HUDEP-2 (cell line): ENCODE measurements around the gene TRERF1.
"Not testable (repeated sequence)": the region's sequence is repeated elsewhere in the genome, so short reads cannot be mapped to it uniquely, and the experiment has no call there.

Experiments used
- DNase-seq, 76 experiments: peaks; one replicate each; lab custom pipeline; 2025; ENCODE audit not compliant: unreplicated experiment in 76 of 76; lab: John Stamatoyannopoulos, UW

Gene TRERF1

DNA sequence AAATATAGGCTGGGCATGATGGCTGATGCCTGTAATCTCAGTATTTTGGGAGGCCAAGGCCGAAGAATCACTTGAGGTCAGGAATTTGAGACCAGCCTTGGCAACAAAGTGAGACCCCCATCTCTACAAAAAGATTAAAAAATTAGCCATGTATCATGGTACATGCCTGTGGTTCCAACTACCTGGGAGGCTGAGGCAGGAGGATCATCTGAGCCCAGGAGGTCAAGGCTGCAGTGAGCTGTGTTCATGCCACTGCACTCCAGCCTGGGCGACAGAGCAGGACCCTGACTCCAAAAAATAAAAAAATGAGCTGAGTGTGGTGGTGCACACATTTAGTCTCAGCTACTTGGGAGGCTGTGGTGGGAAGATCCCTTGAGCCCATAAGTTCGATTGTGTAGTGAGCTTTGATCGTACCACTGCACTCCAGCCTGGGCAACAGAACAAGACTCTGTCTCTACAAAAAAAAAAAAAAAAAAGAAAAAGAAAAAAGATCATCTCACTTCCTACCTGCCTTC is 246.9 kb downstream of the TRERF1 start:
- no peak for DNase-seq

DNA sequence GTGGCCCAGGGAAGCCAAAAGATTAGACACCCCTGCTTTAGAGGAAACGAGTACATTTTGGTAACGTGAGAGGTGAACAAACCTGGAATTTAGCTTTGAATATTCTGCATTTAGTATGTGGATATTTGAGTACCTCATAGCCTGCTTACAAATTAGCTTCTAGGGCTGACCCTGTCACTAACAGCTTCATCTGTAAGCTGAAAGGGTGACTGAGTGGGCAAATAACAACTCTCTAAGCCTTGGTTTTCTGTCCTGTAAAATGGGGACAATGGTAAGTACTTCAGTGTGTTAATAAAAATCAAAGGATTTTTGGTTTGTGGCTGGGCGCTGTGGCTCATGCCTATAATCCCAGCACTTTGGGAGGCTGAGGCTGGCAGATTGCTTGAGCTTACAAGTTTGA is 248.5 kb downstream of the TRERF1 start:
- no peak for DNase-seq

DNA sequence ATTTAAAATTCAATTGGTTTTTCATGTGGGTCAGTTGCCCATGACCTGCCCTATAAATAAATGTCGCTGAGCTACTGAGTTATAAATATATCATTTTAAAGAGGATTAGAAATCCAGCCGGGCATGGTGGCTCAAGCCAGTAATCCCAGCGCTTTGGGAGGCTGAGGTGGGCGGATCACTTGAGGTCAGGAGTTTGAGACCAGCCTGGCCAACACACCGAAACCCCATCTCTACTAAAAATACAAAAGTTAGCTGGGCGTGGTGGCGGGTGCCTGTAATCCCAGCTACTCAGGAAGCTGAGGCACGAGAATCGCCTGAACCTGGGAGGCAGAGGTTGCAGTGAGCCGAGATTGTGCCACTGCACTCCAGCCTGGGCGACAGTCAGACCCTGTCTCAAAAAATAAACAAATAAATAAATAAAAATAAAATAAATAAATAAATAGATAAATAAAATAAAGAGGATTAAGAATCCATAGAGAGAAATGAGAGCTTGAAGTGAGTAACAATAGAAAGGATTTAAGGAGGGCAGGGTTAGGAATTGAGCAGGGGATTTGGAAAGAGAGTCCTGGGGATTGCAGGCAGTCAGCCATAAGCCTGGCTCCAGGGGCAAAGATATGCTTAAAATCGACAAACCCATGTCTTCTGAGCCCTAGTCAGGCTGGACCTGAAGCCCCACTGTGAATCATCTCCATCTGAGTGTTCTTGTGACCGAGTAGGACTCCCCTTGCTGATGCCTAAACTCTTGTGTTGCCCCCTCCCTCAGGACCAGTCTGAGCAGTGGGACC is 249.4 kb downstream of the TRERF1 start:
- DNase-seq: not testable (repeated sequence)

DNA sequence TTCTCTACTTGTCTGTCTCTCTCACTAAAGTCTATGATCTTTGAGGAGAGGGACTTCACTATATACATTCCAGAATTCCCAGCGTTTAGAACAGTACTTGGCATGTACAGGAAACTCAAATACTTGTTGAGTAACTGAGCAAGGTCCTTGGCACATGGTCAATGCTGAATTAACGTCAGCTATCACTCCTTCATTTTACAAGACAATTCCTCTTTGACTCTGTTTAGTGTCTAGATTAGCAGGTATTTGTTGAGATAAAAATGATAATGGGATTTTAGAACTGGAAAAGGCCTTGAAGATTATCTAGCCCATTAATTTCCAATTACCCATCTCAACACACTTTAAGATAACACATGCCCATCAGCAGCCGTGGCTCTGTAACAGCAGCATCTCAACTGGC is 250.3 kb downstream of the TRERF1 start:
- no peak for DNase-seq

DNA sequence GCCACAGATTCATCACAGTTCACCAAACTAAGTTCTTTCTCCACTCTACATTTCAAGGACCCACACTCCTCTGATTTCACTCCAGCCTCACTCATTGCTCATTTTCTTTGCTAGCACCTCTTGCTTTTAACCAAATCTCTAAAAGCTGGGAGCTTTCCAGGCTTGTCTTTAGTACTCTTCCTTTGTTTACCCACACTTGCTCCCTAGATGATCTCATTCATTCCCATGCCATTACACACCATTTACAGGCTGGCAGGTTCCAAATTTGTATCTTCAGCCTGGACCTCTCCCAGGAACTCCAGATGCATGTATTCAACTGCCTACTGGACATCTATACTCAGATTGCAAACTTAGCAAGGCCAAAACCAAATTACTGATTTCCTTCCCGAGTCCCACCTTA is 251.7 kb downstream of the TRERF1 start:
- no peak for DNase-seq

DNA sequence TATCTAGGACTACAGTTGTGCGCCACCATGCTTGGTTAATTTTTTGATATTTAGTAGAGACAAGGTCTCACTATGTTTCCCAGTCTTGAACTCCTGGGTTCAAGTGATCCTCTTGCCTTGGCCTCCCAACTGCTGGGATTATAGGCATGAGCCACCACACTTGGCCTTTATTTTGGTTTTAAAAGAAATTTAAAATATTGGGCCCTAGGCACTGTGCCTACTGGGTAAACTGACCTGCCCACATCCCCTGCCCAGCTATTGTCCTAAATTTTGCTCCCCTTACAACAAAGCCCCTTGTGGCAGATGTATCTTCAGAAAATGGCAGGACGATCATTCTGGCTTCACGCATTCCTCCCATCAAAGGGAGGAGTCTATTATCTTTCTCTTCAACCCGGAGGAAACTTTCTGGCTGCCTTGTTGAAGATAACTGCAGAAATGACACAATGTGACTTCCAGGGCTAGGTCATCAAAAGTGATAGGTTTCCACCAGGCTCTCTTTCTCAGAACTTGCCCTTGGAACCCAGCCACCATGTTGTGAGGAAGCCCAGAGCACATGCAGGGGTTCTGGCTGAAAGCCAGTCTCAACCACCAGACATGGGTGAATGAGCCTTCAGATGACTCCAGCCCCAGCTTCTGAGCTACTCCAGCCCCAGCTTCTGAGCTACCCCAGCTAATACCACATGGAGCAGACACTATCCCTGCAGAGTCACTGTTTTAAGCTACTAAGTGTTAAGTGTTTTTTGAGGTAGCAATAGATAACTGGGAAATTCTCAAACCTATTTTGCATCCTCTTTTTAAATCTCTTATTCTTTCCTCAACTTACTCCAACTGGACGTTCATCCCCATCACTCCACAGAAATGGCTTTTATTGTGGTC is 252.4 kb downstream of the TRERF1 start:
- peak in 75 of 76 experiments; percentile 44 to 100 (median 97) for DNase-seq

DNA sequence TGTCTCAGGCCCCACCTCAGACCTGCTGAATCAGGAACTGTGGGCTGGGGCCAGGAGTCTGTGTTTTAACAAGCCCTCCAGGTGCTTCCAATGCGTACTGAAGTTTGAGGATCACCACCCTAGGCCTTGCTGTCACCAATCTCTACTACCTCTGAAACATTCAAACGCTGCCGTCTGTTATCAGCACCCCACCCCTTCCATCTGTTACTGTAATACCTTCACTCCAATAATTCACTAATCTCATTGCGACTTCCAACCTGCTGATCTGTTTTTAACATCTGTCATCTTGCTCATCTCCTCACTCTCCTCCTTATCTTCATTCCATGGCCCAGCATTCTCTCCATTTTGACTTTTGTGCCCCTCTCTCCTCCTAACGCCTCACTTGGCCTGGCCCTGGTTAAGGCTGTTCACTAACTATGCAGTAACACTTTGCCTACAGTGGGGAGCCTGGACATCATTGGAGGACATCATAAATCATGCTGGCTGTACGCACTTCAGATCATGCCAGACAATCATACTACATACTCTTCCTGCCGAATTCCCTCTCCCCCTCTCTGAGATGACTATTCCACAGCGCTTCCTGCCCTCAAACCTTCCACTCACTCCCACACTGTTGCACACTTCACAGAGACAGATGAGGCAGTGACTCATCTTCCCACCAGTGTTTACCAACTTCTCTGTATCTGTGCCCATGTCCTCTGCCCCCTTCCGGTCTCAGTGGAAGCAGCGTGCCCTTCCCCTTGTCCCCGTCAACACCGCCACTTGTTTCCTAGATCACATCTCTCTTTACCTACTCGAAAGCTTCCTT is 254.0 kb downstream of the TRERF1 start:
- peak in 75 of 76 experiments; percentile 37 to 97 (median 79) for DNase-seq

DNA sequence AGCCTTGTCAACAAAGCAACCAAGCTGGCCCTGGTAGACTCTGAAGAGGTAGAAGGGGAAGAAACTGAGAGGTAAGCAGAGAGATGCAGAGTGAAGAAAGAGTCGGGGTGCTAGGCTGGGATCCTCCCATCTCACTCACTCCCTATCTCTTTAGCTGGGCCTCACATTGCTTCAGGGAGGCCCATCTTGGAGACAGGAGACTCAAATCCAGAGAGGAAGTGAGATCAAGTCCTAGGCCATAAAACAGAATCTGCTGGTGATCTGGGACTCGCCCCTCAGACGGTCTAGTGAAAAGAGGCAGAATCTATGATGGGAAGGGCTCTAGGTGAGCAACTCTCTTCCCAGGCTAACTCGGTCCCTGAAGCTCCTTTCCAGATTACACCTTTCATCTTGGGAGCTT is 256.3 kb downstream of the TRERF1 start:
- DNase-seq: peak in 1 of 76 experiments; percentile 25

DNA sequence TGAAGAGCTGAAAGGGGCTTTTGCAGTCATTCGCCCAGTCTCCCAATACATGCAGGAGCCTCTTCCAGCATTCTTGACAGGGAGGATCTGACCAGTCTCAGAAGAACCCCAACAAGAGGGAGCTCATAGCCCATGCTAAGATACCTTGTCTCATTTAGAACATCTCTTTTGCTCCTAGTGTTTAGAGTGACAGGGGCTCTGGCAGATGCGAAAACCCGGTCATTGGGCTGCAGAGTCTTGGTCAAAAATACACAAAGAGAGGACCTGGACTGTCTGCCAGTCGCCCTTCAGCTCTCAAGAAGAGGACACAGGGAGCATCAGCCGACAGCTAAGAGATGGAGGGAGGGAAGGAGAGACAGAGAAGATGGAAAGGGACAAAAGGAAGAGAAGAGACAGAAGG is 257.7 kb downstream of the TRERF1 start:
- DNase-seq: no peak

DNA sequence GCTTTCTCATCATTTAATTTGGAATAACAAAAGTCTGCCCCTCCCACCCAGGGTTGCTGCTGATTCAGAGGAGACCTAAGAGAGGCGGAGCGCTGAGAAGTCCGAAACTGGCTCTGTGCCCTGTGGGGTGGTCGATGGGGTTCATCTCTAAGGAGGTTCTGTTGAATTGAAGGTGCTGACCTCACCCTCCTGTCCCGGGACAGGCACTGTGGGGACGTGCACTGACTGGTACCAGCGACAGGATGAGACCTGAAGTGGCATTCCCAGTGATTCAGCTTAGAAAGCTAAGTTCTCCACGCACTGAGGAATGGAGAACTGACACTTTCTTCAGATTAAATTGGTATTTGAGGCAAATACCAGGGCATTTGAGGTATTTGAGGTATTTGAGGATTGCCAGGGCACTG is 258.2 kb downstream of the TRERF1 start:
- DNase-seq: no peak

DNA sequence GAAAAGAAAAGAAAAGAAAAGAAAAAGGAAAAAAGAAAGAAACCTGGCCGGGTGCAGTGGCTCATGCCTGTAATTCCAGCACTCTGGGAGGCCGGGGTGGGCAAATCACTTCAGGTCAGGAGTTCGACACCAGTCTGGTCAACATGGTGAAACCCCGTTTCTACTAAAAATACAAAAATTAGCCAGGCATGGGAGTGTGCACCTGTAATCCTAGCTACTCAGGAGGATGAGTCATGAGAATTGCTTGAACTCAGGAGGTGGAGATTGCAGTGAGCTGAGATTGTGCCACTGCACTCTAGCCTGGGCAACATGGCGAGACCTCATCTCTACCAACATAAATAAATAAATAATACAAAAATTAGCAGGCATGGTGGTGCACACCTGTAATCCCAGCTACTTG is 259.3 kb downstream of the TRERF1 start:
- DNase-seq: not testable (repeated sequence)

DNA sequence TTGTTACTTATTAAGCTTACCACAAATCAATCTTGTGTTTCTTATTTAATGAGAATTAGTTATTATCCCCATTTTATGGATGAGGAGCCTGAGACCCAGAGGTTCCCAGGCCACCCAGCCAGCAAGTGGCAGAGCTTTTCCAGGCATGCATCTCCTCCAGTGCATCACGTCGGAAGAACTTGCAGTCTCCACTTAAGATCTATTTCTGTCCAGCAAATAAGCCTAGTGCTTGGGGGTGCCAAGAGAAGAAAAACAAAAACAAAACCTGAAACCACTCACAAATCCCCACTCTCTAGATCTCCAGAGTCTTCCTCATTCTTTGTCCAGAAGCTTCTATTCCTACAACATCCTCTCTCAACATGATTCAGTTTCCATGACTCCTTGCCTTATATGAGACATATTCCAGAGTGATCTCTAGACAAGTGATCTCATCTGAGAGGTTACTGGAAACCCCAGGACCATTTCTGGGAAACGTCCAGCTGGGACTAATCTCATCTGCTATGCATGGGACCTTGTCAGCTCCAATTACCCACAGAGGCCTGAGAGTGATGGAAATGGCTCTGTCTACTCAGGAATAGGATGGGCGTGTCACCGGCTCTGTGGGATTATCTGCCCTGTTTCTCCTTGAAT is 261.1 kb downstream of the TRERF1 start:
- no peak for DNase-seq

DNA sequence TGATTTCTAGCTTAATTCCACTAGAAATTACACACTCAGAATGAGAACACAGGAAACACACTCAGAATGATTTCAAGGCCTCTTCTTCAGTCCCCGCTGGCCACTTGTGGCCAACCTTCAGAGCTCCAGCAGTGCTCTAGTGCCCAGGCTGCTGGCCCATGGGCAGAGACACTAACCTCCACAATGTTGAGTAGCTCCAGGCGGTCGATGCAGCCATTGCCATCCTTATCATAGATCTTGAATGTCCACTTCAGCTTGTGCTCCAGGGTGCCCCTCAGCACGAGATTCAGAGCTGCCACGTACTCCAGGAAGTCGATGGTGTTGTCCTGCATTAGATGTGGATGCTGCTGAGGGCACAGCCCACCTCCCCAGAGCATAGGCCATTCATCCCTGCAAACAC is 263.3 kb downstream of the TRERF1 start:
- no peak for DNase-seq

DNA sequence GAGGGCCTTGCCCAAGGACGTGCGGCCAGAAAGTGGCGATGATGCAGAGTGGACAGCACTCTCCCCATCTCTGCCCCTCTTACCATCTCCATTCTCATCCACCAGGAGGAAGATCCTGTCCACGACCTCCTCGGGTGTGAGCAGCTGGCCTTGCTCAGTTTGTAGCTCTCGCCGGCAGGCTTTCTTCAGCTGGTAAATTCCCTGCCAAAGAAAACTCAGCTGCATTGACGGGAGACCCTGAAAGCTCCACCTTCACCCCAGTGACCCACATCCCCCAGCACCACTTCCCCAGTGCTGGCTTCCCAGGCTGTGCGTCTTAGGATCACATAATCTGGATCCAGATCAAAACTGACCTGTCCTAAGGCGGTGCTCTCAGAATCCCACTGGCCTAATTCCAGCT is 266.1 kb downstream of the TRERF1 start:
- no peak for DNase-seq

DNA sequence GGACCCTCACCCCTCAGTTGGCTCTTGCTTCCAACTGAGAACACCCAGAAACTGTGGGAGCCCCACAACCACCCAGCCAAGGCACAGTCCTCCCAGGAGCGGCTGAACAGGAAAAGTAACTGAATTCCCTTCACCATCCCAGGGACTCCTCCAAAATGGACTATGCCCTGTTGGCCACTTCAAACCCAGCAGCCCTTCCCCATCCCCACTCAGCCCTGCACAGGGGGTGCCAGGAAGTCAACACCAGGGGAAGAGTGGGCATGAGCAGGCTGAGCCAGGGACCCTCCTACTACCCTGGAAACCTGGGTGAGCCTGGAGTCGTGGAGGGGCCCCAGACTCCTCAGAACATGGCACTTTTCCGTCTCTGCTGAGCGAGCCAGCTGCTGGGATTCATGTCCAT is 267.3 kb downstream of the TRERF1 start:
- DNase-seq: no peak

DNA sequence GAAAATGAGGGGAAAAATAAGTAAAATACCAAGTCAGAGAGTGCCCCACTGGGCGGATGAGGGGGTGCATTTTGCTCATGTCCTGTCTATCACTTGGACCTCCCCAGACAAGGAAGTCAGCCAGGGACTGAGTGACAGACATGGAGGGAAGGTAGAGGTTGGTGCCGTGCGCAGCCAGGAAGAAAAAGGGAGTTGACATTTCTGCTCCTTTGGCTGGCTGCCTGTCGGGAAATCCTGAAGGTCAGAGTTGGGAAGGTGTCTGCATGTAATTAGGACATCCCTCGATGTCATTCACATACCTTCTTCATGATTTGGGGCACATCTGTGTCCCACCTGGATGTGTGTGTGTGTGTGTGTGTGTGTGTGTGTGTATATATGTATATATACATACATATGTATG is 269.6 kb downstream of the TRERF1 start:
- no peak for DNase-seq

DNA sequence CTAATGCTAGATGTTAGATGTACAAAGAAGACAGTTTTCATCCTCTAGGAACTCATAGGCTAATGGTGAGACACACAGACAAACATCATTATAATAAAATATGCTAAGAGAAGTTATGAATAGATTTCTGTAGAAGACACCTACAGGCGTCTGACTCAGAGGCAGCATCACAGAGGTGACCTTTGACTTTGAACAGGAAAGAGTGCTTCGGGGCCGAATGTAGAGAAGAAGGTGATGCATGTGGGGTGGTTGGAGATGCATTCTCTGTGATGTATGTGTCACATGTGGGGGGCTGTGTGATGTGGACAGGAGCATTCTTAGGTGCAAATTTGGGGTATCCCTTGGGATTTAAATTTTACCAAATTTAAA is 271.8 kb downstream of the TRERF1 start:
- DNase-seq: no peak

DNA sequence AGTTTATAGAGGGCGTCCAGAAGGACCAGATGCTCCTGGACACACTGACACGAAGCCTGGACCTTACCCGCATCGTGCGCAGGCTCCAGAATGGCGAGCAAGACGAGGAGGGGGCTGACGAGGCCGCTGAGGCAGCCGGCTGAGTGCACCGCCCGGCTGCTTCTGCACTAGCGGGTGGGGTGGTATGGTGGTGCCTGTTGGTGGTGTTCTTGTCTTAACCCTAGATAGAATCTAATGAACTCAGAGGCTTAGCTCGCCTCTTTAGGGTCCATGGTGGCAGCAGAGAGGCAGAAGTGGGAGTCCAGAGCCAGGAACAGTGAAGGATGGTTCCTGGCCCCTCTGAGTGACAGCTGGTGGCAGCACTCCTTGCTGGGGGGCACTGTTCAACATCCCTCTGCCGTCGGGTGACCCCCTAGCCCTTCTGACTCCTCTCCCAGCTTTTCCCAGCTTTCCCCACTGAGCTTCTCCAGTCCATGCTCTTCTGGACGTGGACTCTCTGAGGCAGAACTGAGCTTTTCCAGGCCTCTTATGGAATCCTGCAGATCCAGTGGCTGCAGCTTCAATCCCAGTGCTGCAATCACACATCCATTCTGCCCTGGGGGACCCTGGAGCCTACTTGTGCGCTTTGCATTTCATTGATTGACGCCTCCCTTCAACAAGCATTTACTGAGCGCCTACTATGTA is 272.3 kb downstream of the TRERF1 start:
- peak in 2 of 76 experiments; percentile 22 to 26 for DNase-seq

DNA sequence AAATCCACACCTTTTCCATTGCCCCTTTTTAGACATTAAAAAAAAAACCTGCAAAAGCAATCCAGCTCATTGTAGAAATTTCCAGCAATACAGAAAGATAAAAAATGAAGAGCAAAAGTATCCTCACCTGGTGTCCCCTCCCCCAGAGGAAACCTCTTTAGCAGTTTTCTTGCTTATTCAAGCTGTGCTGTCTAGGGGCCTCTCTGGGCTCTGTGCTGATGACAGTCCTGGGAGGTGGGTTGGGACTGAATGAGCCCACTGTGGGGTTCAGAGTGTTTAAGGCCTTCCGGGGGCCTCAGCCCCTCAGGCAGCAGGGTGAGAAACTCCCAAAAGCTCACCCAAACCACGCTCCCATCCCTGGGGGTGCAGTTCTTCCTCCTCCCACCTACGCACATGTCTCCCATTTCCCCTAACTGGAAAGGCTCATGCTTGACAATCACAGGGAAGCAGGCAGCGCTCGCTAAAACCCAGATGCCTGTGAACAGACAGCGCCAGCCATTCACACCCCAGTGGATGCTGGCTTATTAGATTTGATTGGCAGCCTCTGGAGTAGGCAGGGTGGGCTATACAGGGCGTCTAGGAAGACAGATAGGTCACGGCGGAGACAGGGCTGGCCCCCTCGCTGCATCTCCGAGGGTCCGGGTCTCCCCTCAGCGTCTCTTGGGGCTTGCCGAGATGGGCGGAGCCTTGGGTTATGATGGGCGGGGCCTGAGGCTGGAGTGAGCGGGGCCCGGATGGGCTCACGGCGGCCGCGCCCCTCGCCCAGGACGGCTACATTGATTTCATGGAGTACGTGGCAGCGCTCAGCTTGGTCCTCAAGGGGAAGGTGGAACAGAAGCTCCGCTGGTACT is 274.0 kb downstream of the TRERF1 start:
- DNase-seq: no peak
